ENCODE results near the gene PRKAG2.

Gene PRKAG2

DNA sequence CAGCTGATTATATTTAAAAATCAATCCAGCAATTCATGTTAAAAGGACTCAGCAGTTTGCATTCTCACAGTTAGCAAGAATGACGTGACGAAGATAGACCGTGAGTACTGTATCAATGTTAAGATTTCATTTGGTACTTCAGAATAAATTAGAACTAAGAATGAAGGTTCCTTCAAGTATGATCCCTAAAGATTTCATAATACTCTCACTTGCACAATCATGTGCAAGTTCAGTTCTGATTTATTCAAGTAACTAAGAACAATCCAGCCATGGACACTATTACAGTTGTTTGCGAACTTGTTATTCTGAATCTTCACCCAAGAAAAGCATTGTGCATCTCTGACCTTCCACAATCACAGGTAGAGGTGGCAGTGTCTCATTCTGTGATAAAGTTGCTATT lies 365.0 kb downstream of the PRKAG2 start:
- TF ChIP-seq, protein P1, sequence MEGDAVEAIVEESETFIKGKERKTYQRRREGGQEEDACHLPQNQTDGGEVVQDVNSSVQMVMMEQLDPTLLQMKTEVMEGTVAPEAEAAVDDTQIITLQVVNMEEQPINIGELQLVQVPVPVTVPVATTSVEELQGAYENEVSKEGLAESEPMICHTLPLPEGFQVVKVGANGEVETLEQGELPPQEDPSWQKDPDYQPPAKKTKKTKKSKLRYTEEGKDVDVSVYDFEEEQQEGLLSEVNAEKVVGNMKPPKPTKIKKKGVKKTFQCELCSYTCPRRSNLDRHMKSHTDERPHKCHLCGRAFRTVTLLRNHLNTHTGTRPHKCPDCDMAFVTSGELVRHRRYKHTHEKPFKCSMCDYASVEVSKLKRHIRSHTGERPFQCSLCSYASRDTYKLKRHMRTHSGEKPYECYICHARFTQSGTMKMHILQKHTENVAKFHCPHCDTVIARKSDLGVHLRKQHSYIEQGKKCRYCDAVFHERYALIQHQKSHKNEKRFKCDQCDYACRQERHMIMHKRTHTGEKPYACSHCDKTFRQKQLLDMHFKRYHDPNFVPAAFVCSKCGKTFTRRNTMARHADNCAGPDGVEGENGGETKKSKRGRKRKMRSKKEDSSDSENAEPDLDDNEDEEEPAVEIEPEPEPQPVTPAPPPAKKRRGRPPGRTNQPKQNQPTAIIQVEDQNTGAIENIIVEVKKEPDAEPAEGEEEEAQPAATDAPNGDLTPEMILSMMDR (IDR thresholded peaks at IDR 0.05) = no peak

DNA sequence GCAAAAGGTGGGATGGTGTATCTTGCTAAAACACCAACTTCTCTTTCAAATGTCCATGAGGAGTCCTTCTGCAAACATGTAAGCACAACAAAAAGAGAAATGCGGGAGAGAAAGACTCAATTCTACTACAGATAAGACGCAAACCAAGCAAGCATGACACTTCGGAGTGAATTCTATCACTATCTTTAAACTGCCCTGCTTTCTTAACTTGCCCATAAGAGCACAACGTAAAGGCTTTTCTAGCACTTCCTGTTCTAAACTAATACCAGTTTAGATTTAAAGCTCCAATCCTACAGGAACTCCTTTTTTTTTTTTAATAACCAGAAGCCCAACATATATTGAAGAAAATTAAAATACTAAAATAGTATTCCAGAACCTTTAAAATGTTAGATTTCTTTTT lies 365.6 kb downstream of the PRKAG2 start:
- TF ChIP-seq, protein P1 (IDR thresholded peaks at IDR 0.05) = no peak

DNA sequence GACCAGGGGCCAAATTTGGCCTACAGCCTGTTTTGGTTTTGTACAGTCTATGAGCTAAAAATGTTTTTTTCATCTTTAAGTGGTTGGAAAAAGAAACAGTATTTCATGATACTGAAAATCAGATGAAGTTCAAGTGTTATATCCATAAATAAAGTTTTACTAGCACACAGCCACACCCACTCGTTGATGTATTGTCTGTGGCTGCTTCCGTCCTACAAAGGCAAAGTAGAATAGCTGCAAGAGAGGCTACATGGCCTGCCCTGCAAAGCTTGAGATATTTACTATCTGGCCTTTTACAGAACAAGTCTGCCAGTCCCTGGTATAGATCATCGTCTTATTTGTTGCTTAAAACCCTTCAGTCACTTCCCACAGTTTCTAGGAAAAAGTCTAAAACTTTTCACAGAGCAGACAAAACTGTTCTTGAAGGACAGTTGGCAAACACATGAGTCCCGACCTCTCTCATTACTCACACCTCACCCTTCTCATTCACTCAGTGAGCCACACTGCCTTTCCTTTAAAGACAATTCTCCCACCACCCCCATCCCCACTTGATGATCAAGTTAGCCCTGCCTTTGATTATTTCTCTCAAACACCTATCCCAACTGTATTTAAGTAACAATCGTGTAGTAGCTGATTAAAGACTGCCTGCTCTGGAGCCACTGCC lies 367.1 kb downstream of the PRKAG2 start:
- TF ChIP-seq, protein P1 (IDR thresholded peaks at IDR 0.05) = no peak

DNA sequence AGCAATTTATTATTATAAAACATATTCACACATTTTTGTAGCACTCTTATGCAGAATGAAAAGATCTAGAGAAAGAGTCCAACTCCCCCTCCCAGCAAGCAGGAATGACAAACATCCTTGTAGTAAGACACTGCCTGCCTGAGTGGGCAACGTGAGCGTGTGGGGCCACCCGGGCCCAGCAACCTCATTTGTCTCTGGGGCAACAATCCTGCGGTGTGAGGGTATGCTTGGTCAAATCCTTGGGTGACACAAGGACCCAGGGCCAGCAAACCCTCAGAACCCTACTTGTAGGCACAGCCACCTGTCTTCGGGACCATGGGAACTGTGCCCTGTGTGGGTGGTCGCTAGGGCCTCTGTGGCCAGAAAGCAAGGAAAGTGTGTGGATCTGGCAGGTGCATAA lies 367.9 kb downstream of the PRKAG2 start:
- TF ChIP-seq, protein P1 (IDR thresholded peaks at IDR 0.05) = no peak

DNA sequence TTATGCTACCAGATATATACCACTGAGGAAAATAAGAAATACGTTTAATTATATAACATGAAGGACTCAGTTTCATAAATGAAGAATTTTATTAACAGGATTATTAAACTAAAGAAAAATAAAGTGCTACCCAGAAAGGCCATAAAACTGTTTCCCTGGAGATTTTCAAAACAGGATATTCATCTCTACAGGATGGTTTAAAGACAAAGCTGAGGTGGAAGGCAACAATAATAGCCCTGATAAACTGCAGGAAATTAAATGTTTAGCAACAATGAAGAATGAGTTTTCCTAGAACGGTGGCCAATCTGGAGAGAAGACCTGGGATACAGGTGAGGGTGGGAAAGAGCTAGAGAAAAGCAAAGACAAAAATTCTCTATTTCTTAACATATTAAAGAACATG lies 369.1 kb downstream of the PRKAG2 start:
- TF ChIP-seq, protein P1 (IDR thresholded peaks at IDR 0.05) = no peak

DNA sequence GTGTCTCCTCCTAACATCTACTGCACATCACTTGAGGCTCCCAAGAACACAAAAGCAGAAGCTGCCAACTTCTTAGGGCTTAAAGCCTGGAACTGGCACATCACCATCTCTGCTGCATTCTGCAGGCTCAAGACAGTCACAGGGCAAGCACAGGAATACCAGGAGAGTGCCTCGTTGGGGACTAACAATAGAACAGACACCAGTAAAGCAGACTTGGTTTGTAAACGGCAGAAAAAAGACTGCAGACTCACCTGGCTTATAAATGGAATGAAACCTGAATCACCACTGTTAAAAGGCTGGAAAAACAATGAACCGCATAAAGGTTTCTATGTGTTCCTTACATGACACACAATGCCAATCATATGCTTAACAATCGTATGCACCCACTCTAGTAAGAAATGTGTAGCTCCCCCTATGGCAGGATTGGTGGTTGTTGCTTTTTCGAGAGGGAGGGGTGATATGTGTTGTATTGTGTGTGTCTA lies 370.0 kb downstream of the PRKAG2 start:
- TF ChIP-seq, protein P1 (IDR thresholded peaks at IDR 0.05) = no peak; the same call in 1 of the 2 replicates

Measured in LNCAP (cell line).